ENCODE results near the gene LYZL1.
"Not testable (repeated sequence)": the region's sequence is repeated elsewhere in the genome, so short reads cannot be mapped to it uniquely, and the experiment has no call there.

The LYZL1 gene

DNA sequence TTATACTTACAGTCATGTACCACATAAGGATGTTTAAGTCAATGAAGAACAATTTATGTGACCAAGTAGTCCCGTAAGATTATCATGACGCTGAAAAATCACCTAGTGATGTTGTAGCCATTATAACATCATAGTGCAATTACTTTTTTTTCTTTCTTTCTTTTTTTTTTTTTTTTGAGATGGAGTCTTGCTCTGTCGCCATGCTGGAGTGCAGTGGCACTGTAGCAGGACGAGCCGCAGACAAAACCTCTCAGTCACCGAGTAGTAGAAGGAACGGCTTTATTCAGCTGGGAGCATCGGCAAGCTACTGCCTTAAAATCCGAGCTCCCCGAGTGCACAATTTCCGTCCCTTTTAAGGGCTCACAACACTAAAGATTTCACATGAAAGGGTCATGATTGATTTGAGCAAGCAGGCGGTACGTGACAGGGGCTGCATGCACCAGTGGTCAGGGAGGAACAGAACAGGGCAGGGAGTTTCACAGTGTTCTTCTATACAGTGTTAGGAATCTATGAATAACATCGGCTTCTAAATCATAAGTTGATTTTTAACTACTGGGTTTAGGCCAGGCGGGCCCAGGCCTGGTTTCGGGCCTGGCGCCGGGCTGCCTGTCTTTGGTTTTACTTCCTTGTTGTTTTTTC is 71.5 kb downstream of the LYZL1 start:
- in situ Hi-C loops (cut with HindIII; ENCODE audit: low sequenced_read_pairs): not testable (repeated sequence)
